GM19463 (cell line): Measurements from ENCODE around the gene PROX1.

ENCODE experiments used
- ATAC-seq: cut with Tn5 transposase; IDR thresholded peaks from one replicate; pipeline ENCODE4 v1.9.1; 2021; ENCODE audit warnings: mild to moderate bottlenecking, moderate library complexity; ENCODE audit not compliant: unreplicated experiment

Gene PROX1

DNA sequence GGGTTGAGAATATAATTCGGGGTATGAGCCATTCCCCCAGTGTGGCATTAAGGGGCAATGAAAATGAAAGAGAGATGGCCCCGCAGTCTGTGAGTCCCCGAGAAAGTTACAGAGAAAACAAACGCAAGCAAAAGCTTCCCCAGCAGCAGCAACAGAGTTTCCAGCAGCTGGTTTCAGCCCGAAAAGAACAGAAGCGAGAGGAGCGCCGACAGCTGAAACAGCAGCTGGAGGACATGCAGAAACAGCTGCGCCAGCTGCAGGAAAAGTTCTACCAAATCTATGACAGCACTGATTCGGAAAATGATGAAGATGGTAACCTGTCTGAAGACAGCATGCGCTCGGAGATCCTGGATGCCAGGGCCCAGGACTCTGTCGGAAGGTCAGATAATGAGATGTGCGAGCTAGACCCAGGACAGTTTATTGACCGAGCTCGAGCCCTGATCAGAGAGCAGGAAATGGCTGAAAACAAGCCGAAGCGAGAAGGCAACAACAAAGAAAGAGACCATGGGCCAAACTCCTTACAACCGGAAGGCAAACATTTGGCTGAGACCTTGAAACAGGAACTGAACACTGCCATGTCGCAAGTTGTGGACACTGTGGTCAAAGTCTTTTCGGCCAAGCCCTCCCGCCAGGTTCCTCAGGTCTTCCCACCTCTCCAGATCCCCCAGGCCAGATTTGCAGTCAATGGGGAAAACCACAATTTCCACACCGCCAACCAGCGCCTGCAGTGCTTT is 9.4 kb downstream of the PROX1 start:
- no peak for ATAC-seq

DNA sequence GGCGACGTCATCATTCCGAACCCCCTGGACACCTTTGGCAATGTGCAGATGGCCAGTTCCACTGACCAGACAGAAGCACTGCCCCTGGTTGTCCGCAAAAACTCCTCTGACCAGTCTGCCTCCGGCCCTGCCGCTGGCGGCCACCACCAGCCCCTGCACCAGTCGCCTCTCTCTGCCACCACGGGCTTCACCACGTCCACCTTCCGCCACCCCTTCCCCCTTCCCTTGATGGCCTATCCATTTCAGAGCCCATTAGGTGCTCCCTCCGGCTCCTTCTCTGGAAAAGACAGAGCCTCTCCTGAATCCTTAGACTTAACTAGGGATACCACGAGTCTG is 10.0 kb downstream of the PROX1 start:
- no peak for ATAC-seq

DNA sequence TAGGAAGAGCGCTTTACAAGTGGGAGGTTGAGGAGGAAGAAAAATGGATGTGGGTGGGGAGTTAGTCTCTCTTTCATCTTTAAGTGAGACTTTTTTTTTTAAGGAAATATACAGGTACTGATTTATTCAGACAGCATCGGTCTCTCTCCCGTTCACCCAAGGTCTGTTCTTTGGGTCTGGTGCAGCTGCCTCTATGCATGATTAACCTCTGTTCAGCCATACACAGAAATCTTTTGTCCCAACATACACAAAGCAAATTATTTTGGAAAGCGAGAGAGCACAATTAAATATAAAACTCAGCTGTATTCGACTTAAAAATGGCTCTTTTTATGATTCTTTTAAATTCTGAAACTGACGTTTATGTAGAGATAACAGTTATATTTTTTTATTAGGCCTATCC is 11.0 kb downstream of the PROX1 start:
- no peak for ATAC-seq

DNA sequence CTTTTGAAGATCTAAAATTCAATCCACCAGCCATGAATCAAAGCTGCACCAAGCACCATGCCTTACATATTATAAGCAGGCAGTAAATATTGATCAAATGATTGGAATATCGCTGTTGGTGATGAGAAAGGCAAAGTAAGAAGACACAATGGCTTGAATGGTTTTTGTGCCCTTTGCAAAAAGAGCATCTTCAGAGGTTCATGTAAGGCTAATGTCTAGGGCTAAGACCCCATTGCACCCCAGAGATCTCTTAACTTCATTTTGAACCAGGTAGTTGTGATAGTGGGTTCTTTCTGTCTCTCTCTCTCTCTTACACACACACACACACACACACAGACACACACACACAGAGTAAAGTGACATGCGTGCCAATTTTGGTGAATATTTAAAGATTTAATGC is 12.0 kb downstream of the PROX1 start:
- ATAC-seq = no peak

DNA sequence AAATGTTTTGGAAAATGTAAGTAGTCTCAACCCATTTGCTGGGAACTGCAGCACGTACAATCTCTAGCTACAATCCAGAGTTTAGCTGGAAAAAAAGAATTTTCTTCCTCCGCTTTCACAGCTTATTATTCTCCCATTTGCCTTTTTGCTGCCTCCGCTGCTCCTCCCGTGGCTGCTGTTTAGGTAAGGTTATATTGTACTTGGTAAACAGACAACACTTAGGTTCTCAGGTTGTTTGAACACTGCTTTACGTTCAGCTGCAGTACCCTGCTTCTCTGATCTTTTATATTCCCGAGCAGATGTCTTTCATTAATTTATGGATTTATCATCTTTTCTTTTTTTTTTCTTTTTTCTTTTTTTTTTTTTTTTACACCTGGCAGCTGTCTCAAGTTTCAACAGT is 14.3 kb downstream of the PROX1 start:
- no peak for ATAC-seq

DNA sequence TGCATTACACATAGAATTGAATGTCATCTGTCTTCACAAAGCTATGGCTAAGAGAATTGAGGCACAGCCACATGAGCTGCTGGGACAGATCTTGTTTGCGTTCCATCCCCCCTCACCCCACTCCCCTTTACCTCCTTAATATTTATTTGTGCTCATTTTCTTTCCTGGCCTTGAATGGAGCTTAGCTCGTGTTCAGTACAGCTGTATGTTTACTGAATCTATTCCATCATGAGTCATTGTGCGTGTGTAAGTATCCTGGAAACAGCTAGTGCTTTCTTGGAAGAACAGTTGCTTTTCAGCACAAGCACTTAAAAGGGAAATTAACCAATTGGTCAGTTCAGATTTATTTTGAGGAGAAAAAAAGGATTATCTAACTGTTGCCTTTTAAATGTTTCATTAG is 14.7 kb downstream of the PROX1 start:
- ATAC-seq = no peak

DNA sequence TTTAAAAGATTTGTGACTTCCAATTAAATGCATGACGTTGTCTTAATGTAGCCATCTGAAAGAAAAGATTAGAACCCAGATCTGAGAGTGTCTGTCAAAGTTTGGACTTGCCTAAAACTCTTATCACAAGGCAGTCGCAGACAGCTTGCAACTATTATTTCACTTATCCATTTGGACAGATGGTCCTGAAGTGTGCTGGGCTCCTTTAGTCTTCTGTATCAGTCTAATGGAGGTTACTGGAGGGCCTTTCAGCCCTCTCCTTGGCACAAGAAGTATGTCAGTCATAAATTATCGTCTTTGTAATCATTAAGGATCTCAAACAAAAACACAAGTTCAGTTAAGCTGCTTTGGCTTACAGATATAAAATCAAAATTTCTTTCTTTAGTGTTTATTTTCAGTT is 15.5 kb downstream of the PROX1 start:
- ATAC-seq = no peak

DNA sequence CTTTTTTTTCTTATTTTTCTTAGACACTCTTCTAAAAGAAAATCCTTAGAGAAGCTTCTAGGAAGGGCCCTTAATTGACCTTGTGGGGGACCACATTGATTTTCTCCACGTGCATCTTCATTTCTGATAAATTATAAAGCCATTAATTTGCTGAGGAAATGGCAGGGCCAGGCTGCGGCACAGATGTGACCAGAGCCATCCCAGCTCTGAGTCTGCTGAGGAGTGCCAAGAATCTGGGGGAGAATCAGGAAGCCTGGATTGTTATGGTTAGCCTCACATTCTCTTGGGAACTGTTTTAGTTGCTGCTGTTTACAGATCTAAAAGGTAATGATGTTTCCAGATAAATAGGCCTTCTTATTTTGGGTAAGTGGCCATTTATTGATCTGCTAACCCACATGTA is 16.2 kb downstream of the PROX1 start:
- no peak for ATAC-seq

DNA sequence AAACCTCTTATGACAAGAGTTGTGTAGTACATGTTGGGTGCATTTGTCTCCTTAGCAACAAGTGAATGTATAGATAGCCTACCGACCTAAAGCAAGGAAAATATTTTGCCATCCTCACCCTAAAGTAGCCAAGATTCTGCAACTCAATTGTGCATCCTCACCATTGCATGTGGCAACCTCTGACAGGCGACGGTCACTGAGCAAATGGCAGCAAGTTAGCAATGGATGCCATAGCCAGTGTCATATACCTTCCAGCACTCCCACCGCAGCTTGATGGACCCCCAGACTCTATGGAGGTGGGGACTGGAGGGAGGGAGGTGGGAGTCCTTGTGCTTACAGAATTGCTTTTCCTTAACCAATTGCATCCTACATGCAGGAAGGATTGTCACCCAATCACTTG is 17.0 kb downstream of the PROX1 start:
- no peak for ATAC-seq

DNA sequence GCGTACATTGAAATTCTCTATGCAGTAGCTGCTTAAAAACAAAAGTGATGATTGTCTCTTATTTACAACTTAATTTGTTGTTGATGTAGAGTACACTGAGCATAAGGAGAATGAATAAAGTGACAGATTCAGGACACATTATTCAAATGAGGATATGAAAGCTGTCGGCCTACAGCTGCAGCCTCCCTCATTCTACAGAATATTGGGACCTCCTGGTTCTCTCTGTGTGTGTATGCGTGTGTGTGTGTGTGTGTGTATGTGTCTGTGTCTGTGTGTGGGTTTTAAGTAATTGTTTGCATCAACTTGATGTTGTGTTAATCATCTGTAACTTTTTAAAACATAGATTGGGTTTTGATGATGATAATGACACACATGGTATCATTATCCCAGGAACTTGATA is 17.9 kb downstream of the PROX1 start:
- ATAC-seq = no peak

DNA sequence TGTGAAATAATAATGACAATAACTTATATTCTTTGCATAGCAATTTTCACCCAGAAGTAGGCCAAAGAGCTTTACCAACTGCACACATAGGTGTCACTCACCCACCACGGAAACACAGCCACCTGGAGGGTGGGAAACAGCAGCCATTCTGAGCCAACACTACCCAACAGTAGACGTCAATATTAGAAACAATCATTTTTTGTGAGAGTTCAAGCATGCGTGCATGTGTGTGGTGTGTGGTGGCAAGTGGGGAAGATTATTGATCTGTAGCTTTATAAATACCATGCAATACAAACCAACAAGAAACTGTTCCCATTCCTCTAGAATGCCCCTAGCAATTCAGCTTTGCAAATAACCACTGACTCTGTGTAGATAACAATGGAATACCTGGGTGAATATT is 19.1 kb downstream of the PROX1 start:
- ATAC-seq = no peak

DNA sequence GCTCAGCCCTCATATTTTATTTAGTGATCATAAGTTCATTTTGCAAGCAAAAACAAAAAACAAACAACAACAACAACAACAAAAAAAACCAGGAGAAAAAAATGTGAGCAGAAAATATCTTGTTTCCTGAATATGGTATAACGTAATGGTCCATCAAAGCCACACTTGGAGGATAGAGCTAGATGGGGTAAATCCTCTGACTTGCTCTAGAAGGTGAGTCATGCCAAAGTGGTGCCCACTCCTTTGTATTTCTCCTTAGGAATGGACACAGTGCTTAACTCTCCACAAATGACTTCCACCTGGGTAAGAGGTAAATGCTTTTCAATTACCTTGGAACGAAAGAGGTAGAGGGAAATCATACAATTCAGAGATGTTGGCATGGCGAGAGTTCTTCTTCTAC is 20.6 kb downstream of the PROX1 start:
- ATAC-seq = no peak

DNA sequence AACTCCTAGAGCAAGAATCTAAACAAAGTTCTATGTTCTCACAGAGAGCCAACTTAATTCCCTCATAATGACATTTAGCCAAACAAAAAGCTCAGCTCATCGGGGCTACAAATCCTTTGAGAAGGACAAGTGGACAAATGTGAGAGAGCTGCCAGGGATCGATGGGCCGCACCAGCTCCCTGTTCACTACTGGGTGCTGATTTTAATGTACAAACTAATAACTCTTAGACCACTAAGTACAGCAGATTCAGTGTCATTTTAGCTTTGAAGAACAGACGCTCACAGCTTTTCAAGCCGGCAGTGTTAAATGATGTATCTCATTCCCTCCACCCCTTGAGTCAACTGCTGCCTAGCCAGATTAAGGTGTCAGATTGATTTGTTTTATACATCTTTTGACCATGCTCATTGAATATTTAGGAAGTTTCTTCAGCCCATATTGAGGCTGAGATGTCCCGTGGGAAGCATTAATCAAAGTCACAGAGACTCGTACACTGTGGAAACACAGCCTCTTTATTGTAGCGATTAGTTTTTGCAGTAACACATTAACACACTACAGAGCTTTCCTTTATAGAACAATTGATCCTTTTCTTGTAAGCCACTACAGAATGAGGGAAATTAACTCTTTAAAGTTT is 21.1 kb downstream of the PROX1 start:
- ATAC-seq = no peak

DNA sequence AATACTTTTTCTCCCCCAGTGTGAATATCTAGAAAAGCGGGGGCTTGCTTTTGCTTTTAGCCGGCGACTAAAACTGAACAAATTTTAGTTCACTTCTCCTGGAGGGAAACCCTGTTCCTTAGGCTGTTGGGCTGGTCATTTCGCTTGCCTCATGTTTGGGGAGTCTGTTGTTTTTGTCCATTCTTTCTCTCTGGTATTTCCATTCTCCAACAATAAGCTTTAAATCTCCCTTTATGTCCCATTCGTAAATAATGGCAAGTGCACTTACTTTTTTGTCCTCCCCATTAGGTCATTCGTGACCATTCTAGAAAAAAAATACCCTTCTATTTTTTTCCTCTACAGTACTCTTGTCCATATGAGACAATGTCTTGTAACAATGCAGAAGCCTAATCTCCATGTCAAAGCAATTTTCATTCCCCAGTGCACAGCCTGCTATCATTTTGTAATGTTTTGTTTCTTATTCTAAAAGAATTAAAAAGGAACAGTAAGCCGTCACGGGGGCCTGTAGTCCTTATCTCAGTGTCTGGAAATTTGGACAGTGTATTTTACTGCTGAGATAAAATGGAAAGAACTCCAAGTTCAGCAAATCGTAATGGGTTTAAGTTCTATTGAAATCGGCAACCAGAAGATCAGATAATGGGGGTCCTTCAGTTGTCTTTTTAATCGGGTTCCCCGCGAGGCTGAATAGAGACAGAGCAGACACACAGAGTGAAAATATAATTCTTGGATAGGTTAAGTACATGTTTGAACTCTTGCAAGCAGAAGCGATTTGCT is 21.8 kb downstream of the PROX1 start:
- ATAC-seq = no peak

DNA sequence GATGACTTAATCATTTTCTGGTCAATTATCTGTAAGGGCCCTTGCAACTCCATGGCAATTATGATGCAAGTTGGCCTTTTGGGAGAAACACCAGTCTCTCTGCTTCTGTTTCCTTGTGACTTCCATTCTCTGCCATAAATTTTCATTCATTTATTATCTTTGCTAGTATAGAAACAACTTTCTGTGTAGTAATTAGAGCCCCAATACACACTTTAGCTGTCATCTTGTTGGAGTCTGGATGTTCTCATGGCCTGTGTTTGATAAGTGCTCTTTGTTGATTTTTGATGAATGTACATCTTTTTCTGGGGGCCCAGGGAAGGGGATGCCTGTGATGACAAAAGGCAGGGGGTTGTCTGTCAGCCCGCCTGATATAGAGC is 22.4 kb downstream of the PROX1 start:
- no peak for ATAC-seq

DNA sequence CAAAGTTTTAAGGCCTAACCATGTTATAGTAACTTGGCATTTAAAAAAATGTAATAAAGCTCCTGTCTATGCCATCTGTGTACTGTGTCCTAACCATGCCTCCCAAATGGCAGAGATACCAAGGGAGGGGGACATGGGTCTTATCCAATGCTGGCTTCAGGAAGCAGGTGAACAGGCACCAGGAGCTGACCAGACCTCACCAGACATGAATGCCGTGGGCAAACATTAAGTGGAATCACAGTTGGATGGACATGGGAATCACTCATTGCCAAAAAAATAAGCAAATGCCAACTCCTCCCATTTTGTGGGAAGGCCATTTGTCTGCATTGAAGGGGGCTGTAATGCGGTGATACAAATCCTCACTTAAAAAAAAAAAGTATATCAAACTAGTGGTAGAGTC is 22.9 kb downstream of the PROX1 start:
- ATAC-seq = no peak

DNA sequence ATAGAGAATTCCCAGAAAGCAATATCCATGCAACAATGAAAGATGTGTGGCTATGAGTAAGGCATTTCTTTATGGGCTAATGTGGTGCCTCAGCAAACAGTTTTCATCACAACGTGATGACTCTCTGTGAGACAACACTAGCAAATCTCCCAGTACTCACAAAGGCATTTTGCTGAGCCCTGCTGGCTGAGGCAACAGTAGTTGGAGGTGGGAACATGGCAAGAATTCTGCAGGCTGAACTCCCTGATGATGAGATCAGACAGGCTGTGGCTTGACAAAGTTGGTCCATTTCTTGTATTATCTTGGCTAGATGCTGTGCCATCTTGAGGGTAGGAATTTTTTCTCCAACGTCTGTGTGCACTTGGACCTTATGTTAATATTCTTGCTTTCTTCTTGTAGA is 24.6 kb downstream of the PROX1 start:
- ATAC-seq = no peak

DNA sequence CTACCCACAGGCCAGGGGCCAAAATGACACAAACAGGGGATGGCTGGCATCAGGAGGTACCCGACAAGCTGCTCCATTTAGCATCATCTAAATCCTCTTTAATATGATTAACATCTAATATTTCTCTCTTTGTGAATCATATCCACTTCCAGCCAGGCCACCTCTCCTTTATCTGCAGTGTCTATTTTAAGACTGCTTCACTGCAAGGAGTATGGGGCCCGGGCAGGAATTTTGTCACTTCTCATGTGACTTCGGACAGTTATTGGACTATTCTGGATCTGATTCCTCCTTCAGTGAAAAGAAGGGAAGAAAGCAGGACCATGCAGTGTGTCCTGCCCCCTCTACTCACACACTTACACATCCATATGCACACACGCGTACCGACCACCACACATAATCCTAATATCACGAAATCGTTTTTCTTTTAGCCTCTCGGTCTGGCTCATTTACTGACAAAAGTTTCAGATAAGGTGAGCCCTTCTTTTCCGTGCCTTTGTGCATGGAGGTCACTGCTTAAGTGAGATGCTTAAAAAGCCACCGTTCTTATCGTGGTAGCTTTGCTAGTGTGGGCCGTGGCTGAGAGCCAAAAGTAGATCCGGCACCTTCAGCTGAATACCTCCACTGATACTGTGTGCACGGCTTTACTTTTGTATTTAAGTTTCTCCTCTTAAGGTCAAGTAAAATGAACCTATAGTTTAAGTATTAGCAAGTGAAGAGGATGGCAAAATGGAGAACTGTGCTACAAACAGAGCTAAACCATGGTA is 26.0 kb downstream of the PROX1 start:
- no peak for ATAC-seq

DNA sequence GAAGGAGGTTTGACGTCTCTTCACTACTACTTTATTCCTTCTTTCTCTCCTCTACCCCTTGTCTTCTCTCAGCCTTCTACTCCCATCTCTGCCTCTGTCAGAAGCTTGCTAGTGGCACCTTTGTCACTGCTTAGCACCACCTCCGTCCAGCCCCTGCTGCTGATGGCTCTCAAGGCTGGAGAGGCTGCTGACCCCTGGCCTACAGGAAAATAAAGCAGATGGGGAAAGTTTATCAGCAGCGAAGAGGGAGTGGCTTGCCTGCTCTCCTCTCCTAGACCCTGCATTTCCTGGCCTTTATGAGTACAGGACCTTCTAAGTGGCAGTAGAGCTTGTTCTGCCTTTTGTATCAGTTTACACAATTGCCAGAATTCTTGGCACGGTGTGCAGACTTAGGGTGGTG is 27.0 kb downstream of the PROX1 start:
- no peak for ATAC-seq

DNA sequence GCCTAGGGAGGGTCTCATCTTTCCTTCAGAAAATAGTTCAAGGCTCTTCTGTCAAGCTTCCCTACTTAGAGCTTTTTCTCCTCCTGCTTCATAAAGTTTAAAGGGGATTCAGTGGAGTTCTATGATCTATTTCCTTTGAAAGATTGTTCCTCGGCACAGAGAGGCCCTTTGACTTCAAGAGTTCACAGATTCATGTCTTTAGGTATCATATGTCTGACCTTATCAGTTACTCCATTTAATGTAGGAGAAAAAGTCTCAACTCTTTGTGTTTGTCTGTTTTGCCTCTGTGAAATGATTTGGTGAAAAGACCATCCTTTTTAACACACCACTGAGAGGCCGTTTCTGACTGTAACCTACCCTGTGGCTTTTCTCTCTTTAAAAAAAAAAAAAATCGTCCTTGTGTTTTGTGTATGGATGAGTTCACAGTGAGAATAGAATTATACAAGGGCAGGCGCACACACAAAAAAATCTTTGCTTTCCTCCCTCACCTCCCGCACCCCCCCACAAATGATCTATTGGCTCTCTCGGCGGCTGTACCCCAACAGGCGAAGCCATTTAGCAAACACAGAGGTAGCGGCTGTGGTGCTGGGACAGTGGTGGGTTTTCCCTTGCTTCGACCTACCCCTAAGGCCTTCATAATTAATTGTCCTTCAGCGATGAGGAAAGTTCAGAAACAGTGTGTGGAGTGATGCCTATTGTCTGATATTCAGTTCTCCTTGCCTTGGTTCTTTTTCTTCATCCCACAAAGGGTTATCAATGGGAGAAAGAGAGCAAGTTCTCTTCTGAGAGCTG is 29.6 kb downstream of the PROX1 start:
- no peak for ATAC-seq
